Mesenchymal stem cell (in vitro differentiated cells and primary cell): Measurements from ENCODE around the gene VPS45.

ENCODE experiments used
- DNase-seq: peaks from one replicate; pipeline ENCODE4 v3.0.0-alpha.2; 2013
- H2AFZ ChIP-seq: one replicate; pipeline ENCODE4 v1.6.1; 2013; ENCODE audit warnings: low read depth, mild to moderate bottlenecking, control low read depth, inconsistent platforms, low read length, moderate library complexity
- H2AK5ac ChIP-seq: 2 replicates; pipeline ENCODE4 v1.6.1; 2013; ENCODE audit warnings: low read length, moderate library complexity, mild to moderate bottlenecking, inconsistent platforms; ENCODE audit not compliant: severe bottlenecking
- H2BK120ac ChIP-seq: one replicate; pipeline ENCODE4 v1.6.1; 2013; ENCODE audit warnings: low read depth, mild to moderate bottlenecking, inconsistent platforms, low read length, moderate library complexity
- H2BK12ac ChIP-seq, 2 experiments: one replicate each; pipeline ENCODE4 v1.6.1; 2013; ENCODE audit warnings: inconsistent platforms in 2 of 2, low read length in 2 of 2, mild to moderate bottlenecking in 2 of 2, moderate library complexity in 2 of 2, control low read depth in 1 of 2
- H2BK15ac ChIP-seq: one replicate; pipeline ENCODE4 v1.6.1; 2013; ENCODE audit warnings: mild to moderate bottlenecking, low read depth, inconsistent platforms; ENCODE audit not compliant: poor library complexity, severe bottlenecking
- H2BK5ac ChIP-seq: 2 replicates; pipeline ENCODE4 v1.6.1; 2013; ENCODE audit warnings: low read depth, mild to moderate bottlenecking, low read length, control low read depth, inconsistent platforms; ENCODE audit not compliant: poor library complexity, severe bottlenecking
- H3K14ac ChIP-seq, 2 experiments: one replicate each; pipeline ENCODE4 v1.6.1; 2013; ENCODE audit warnings: inconsistent platforms in 2 of 2, low read length in 2 of 2, control low read depth in 1 of 2, mild to moderate bottlenecking in 1 of 2, moderate library complexity in 1 of 2
- H3K18ac ChIP-seq, 2 experiments: one replicate each; pipeline ENCODE4 v1.6.1; 2013; ENCODE audit warnings: inconsistent platforms in 2 of 2, low read length in 2 of 2, control low read depth in 1 of 2, low read depth in 1 of 2, mild to moderate bottlenecking in 1 of 2
- H3K23ac ChIP-seq, 2 experiments: one replicate each; pipeline ENCODE4 v1.6.1; 2013; ENCODE audit warnings: inconsistent platforms in 2 of 2, low read length in 2 of 2, mild to moderate bottlenecking in 2 of 2, moderate library complexity in 2 of 2, control low read depth in 1 of 2
- H3K27ac ChIP-seq: 2 replicates; pipeline ENCODE4 v1.5.1; 2013; ENCODE audit warnings: mild to moderate bottlenecking, moderate library complexity, low read length, control low read depth, inconsistent platforms; ENCODE audit not compliant: poor library complexity, severe bottlenecking
- H3K27me3 ChIP-seq, 2 experiments: 2 replicates each; pipeline versions ENCODE4 v1.6.1 to v1.7.0; 2013; ENCODE audit warnings: low read length in 2 of 2, mild to moderate bottlenecking in 2 of 2, moderate library complexity in 2 of 2, control low read depth in 1 of 2, inconsistent platforms in 1 of 2; ENCODE audit not compliant: control insufficient read depth in 1 of 2, insufficient read depth in 1 of 2
- H3K36me3 ChIP-seq, 2 experiments: 2 replicates each; pipeline versions ENCODE4 v1.6.1 to v1.7.0; 2013; ENCODE audit warnings: low read length in 2 of 2, control low read depth in 1 of 2, inconsistent platforms in 1 of 2, low read depth in 1 of 2, mild to moderate bottlenecking in 1 of 2; ENCODE audit not compliant: insufficient read depth in 2 of 2, control insufficient read depth in 1 of 2
- H3K4ac ChIP-seq, 2 experiments: one replicate each; pipeline ENCODE4 v1.6.1; 2013; ENCODE audit warnings: inconsistent platforms in 2 of 2, low read length in 2 of 2, mild to moderate bottlenecking in 2 of 2, moderate library complexity in 2 of 2, control low read depth in 1 of 2, low read depth in 1 of 2
- H3K4me1 ChIP-seq: 2 replicates; pipeline ENCODE4 v1.6.1; 2013; ENCODE audit warnings: low read depth, low read length, control low read depth; ENCODE audit not compliant: control insufficient read depth, insufficient read depth
- H3K4me2 ChIP-seq: 2 replicates; pipeline ENCODE4 v1.6.1; 2013; ENCODE audit warnings: low read length, mild to moderate bottlenecking, inconsistent platforms; ENCODE audit not compliant: poor library complexity, severe bottlenecking
- H3K4me3 ChIP-seq, 2 experiments: 2 replicates each; pipeline versions ENCODE4 v1.5.1 to v1.7.0; 2013; ENCODE audit warnings: low read length in 2 of 2, mild to moderate bottlenecking in 2 of 2, control low read depth in 1 of 2, low read depth in 1 of 2; ENCODE audit not compliant: insufficient read depth in 1 of 2
- H3K79me1 ChIP-seq: replicated peaks from 2 replicates; pipeline ENCODE4 v1.6.1; 2013; ENCODE audit warnings: mild to moderate bottlenecking, control low read depth, low read length, inconsistent platforms; ENCODE audit not compliant: poor library complexity, severe bottlenecking
- H3K9ac ChIP-seq: 2 replicates; pipeline ENCODE4 v1.7.0; 2013; ENCODE audit warnings: mild to moderate bottlenecking, low read length, moderate library complexity
- H3K9me3 ChIP-seq: 2 replicates; pipeline ENCODE4 v1.7.0; 2013; ENCODE audit warnings: mild to moderate bottlenecking, low read length; ENCODE audit not compliant: control insufficient read depth
- H4K8ac ChIP-seq: one replicate; pipeline ENCODE4 v1.6.1; 2013; ENCODE audit warnings: inconsistent platforms, mild to moderate bottlenecking, low read length, moderate library complexity
- H4K91ac ChIP-seq: one replicate; pipeline ENCODE4 v1.6.1; 2013; ENCODE audit warnings: mild to moderate bottlenecking, low read length, inconsistent platforms
- WGBS: methylation state at CpG from one replicate; pipeline ENCODE4 v1.1.7; 2013; ENCODE audit warnings: mixed read lengths; 5-methylcytosine and 5-hydroxymethylcytosine counted together

VPS45 gene

GRCh38 chr1:150111670-150112069 is 44.1 kb downstream of the VPS45 start:
- Histone ChIP-seq H2BK15ac (no peak overlapping the region), H4K8ac (no peak overlapping the region), H3K14ac (no peak overlapping the region), H3K79me1 (peaks cover 4% of the 10 kb centered on the region), H3K4me3 (no peak overlapping the region), H3K9ac (no peak overlapping the region), H2BK12ac (no peak overlapping the region), H3K36me3 (peaks cover 10 to 49% of the 10 kb centered on the region in 2 experiments), H3K27ac (no peak overlapping the region), H2AFZ (no peak overlapping the region), H3K18ac (no peak overlapping the region), H3K9me3 (peaks cover 18% of the 10 kb centered on the region), H3K23ac (no peak overlapping the region), H2BK120ac (no peak overlapping the region), H2BK5ac (no peak overlapping the region), H3K4me1 (no peaks in the 10 kb centered on the region), H3K27me3 (no peaks in the 10 kb centered on the region), H3K4me2 (no peak overlapping the region), H2AK5ac (no peak overlapping the region), H3K4ac (no peak overlapping the region), H4K91ac (no peak overlapping the region)
- 100% methylated on average over 1 of the region's 5 CpGs for WGBS
- no peak for DNase-seq

GRCh38 chr1:150115121-150115520 is 47.5 kb downstream of the VPS45 start:
- Histone ChIP-seq H3K4me3 (no peak overlapping the region), H3K14ac (no peak overlapping the region), H3K27ac (no peak overlapping the region), H3K9ac (no peak overlapping the region), H4K91ac (no peak overlapping the region), H3K4me1 (no peaks in the 10 kb centered on the region), H2BK120ac (no peak overlapping the region), H2BK15ac (no peak overlapping the region), H3K4me2 (no peak overlapping the region), H2AK5ac (no peak overlapping the region), H3K27me3 (no peaks in the 10 kb centered on the region), H3K79me1 (peaks cover 4% of the 10 kb centered on the region), H3K18ac (no peak overlapping the region), H3K23ac (no peak overlapping the region), H3K36me3 (peaks cover 10 to 47% of the 10 kb centered on the region in 2 experiments), H2AFZ (no peak overlapping the region), H4K8ac (no peak overlapping the region), H2BK5ac (no peak overlapping the region), H2BK12ac (no peak overlapping the region), H3K4ac (no peak overlapping the region), H3K9me3 (peaks cover 18% of the 10 kb centered on the region)
- WGBS = no CpG with 5 or more reads among the region's 1 CpG
- no peak for DNase-seq

DNA sequence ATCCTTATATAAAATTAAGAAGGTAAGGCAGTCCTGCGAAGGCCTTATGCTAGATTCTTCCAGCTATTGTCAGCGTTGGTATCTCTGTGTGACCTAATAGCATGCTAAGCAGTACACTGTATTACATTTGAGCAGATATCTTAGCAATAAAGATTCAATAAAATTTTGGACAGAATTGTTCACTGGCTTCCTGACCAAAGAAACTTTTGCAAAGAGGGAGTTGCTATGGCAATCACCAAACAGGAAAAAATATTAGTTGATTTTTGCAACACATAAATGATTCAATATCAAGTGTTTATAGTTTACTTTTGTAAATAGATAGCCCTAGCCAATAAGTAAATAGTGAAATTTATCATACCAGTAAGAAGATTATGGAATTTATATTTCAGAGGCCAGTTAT is 51.1 kb downstream of the VPS45 start:
- H2AK5ac ChIP-seq = no peak overlapping the region
- no peak overlapping the region for H3K4me3 ChIP-seq
- DNase-seq = peak; percentile 33
- no peak overlapping the region for H3K4me2 ChIP-seq
- no peak overlapping the region for H2AFZ ChIP-seq
- H4K8ac ChIP-seq = no peak overlapping the region
- H3K23ac ChIP-seq = no peak overlapping the region
- H2BK15ac ChIP-seq = no peak overlapping the region
- no peak overlapping the region for H3K9ac ChIP-seq
- H3K18ac ChIP-seq = no peak overlapping the region
- no peaks in the 10 kb centered on the region for H3K4me1 ChIP-seq
- H2BK5ac ChIP-seq = no peak overlapping the region
- 100% methylated on average over 1 of the region's 2 CpGs for WGBS
- no peak overlapping the region for H4K91ac ChIP-seq
- H3K27me3 ChIP-seq = no peaks in the 10 kb centered on the region
- no peak overlapping the region for H2BK12ac ChIP-seq
- peaks cover 12 to 23% of the 10 kb centered on the region in 2 experiments for H3K36me3 ChIP-seq
- H3K4ac ChIP-seq = no peak overlapping the region
- H3K27ac ChIP-seq = no peak overlapping the region
- H2BK120ac ChIP-seq = no peak overlapping the region
- peaks cover 18% of the 10 kb centered on the region for H3K9me3 ChIP-seq
- H3K14ac ChIP-seq = no peak overlapping the region
- no peaks in the 10 kb centered on the region for H3K79me1 ChIP-seq

- Histone ChIP-seq H2AFZ (no peak overlapping the region), H3K18ac (no peak overlapping the region), H3K14ac (no peak overlapping the region), H4K91ac (no peak overlapping the region), H4K8ac (no peak overlapping the region), H3K36me3 (peaks cover 2 to 8% of the 10 kb centered on the region in 2 experiments), H3K4me1 (no peaks in the 10 kb centered on the region), H3K9me3 (no peaks in the 10 kb centered on the region), H2BK12ac (no peak overlapping the region), H2BK5ac (no peak overlapping the region), H3K4me2 (no peak overlapping the region), H3K27me3 (no peaks in the 10 kb centered on the region), H2AK5ac (no peak overlapping the region), H2BK15ac (no peak overlapping the region), H3K4ac (no peak overlapping the region), H3K23ac (no peak overlapping the region), H3K79me1 (no peaks in the 10 kb centered on the region), H3K27ac (no peak overlapping the region), H3K4me3 (no peak overlapping the region), H3K9ac (no peak overlapping the region), H2BK120ac (no peak overlapping the region)
- WGBS = no CpG with 5 or more reads among the region's 1 CpG
- peak; percentile 7 for DNase-seq
These were observed 53.8 kb downstream of the VPS45 start for GRCh38 chr1:150121236-150121862.
